GM18502 (cell line): ENCODE measurements around the gene HOXC13.

Experiments
- ATAC-seq: cut with Tn5 transposase; IDR thresholded peaks from one replicate; pipeline ENCODE4 v1.9.1; 2021; ENCODE audit warnings: mild to moderate bottlenecking; ENCODE audit not compliant: unreplicated experiment, poor library complexity

HOXC13 gene

DNA sequence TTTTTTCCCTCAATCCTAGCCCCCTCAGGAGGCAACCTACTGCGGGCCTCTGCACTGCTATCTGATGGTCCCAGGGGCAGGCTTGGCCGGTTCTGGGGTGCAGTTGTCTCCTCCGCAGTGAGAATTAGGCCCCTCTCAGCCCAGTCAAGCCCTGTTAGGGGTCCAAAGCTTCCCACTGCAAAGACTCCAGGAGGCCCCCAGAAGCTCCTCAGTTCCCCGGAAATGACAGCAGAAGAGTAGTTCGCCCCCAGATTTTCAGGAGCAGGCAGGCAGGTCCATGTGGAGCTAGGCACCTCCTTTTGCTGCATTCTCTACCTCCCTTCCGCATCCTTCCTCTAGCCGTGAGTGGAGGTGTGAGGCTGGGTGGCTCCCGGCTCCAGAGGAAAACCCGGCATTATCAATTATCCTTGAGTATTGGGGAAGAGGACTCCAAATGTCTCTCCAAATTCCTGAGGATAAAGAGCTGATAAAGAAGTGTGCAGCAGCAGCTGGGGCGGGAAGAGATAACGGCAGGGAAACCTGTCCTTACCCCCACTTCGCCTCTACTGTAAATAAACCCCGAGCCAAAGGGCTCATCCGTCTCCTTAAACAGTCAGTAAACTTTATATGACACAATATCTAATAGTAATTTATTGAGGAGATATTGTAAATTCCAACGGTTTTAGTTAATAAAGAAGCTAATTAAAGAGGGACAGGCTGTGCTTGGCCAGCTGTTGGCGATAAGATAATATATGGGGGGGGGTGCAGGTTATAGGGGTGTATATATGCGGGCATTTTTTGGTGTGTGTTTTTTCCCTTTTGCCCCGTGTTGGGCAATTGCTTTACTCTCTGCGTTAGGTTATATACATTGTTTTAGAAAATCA lies 15.4 kb downstream of the HOXC13 start:
- ATAC-seq: no peak

DNA sequence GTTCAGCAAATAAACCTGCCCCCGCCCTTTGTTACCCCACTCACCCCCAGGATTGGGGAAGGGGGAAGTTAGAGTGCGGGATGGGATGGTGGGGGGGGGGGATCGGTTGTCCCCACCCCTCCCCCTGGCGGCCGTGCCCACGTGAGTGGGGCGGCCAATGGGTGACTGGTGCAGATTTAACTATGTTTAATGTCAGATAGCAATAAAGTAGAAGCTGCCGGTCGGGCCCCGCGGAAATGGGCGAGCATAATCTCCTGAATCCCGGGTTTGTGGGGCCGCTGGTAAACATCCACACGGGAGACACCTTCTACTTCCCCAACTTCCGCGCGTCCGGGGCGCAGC lies 16.0 kb downstream of the HOXC13 start, which contains the start of gene HOXC12:
HOXC12 (plus strand) TSS at position 210 of the 342 bp plus-strand sequence; CDS start at position 237, 27 bp downstream.
- ATAC-seq: no peak

DNA sequence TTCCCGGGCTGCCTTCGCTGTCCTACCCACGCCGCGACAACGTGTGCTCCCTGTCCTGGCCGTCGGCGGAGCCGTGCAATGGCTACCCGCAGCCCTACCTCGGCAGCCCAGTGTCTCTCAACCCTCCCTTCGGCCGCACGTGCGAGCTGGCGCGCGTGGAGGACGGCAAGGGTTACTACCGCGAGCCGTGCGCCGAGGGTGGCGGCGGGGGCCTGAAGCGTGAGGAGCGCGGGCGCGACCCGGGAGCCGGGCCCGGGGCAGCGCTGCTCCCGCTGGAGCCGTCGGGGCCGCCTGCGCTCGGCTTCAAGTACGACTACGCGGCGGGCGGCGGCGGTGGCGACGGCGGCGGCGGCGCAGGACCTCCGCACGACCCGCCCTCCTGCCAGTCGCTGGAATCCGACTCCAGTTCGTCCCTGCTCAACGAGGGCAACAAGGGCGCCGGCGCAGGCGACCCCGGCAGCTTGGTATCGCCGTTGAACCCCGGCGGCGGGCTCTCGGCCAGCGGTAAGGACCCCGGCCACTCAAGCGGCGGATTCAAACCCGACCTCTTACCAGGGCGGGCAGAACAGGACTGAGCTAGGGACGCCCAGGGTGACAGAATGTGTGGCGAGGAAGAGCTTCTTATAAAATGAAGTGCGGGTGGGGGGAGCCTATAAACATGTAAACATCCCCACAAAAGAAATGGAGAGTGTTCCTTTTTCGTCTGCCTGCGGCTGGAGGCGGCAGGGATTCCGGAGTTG lies 16.6 kb downstream of the HOXC13 start:
- no peak for ATAC-seq

DNA sequence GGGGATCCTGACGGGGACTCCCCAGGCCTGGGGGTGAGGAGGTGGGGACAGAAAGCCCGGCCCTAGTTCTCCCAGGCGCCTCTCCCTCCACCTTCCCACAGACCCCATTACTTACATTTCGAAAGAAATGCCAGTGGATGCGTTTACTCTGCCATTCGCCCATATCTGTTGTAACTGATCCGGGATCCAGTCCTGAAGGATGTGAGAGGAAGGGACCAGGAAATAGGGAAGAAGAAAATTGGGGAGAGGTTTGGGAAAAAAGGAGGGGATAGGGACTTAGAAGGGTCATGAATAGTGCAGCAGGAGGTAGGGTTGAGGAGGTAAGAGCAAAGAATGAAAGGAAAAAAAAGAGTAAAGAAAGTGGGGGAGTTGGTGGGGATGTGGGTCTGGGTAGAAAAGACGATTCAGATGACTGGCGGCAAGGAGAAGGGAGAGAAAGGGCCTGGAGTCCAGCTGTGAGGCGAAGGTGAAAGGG lies 17.2 kb downstream of the HOXC13 start:
- ATAC-seq: no peak

DNA sequence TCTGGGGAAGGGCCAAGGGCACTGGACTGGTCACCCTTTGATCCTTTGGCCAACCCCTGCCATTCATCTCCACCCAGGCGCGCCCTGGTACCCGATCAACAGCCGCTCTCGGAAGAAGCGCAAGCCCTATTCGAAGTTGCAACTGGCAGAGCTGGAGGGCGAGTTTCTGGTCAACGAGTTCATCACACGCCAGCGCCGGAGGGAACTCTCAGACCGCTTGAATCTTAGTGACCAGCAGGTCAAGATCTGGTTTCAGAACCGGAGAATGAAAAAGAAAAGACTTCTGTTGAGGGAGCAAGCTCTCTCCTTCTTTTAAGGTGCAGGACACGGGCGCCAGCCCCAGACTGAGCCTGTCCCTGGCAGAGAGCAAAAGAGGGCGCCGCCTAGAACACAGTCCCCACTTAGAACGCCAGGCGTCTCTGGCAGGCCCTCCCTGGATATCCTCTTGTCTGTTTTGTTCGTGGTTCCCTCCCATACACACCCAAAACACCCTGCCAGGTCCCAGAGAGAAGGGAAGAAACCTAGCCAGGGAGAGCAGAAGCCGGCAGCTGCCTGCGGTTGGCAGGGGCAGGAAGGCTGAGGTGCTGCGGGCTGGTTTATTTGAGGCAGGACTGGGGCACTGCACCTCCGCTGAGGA lies 17.7 kb downstream of the HOXC13 start:
- no peak for ATAC-seq

DNA sequence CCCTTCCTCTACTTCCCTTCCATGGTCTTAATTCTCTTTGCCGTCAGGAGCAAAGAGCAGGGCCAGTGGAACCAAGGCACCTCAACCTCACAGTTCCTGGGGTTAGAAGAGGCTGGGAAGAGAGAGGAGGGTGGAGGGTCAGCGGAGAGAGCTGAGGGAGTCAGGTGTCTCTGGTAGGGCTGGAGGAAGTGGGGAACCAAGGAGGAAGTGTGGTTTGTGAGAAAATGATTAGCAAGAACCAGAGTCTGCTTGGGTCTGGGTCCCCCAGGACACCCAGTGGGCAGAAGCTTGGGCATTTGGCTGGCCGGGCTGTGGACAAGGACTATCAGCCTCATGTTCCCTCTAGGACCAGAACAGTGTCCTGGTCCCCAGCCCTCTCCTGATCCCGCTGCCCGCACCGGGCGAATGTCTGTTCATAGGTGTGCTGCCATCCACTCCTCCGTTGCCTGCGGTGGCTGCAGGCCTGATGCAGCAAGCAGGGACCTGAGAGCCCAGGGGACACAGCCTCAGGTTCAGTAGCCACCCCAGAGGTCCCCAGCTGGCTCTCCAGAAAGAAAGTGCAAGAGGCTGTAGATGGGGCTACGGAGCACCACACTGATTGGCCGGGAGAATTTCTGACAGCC lies 18.4 kb downstream of the HOXC13 start:
- no peak for ATAC-seq

DNA sequence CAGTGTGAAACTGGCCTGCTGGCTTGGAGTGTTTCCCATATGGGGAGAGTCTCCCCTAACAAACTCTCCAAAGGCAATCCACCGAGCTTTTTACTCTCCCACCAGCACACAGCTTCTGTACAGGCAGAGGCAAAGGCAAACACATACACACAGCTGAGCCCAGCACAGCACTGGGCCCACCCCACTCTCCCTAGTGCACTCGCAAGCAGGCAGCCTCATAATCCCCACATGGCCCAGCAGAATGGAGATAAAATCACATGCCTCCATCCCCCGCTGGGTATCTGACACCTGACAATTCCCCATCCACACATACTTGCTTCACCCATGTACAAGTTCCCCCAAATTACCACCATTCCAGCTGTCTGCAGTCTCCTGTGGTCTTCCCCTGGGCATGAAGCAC lies 19.5 kb downstream of the HOXC13 start:
- no peak for ATAC-seq

DNA sequence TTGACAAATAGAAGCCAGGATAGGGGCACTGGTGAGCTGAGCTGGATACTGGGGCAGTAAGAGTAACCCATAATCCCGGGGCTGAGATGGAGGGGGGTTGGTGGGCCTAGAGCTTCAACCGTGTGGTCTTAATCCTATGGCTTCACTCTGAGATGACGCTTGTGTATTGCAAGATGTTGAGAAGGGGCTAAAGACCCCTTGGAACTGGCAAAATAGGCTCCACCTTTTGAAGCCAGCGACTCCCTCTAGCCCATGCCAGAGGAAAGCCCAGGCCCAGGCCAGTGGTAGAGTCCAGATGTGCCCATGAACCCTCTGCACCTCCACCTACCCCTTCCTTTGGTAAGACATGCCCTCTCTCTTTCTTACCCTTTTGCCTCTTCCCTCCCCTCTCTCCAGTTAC lies 20.7 kb downstream of the HOXC13 start:
- no peak for ATAC-seq

DNA sequence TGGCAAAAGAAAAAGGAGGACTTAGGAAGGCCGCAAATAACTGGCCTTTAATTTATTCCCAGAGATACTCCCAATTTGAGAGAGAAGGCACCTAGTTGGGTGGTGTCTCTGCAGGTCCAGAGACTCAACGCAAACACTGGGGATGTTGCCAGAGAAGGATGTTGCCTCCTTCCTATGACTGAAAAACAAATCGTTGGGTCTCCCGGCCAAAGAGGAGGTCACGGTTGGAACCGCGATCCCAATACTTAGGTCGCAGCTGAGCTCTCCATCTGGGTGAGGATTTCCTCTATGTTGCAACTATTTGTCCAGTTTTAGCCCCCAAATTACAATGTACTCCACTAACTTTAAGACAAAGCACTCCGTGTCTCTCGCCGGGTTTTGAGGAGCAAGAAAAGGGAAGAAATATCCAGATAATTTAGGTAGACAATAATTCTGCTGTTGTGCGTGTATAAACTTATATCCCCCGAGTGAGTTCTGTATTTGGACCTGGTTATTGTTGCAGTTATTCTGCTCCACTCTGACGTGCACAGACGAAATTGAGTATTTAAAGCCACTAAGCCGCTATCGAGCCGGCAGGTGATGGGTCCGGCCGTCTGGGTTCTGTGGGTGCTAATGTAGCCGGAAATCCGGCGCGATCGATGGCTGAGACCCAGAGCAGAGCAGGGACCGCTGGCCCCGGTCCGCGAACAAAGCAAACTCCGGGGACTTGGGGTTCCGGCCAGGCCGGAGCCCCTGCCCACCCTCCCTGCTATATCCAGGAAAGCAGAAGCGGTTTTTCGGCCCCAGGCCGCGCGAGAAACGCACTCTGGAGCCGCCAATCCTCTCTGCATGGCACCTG lies 21.8 kb downstream of the HOXC13 start:
- no peak for ATAC-seq

DNA sequence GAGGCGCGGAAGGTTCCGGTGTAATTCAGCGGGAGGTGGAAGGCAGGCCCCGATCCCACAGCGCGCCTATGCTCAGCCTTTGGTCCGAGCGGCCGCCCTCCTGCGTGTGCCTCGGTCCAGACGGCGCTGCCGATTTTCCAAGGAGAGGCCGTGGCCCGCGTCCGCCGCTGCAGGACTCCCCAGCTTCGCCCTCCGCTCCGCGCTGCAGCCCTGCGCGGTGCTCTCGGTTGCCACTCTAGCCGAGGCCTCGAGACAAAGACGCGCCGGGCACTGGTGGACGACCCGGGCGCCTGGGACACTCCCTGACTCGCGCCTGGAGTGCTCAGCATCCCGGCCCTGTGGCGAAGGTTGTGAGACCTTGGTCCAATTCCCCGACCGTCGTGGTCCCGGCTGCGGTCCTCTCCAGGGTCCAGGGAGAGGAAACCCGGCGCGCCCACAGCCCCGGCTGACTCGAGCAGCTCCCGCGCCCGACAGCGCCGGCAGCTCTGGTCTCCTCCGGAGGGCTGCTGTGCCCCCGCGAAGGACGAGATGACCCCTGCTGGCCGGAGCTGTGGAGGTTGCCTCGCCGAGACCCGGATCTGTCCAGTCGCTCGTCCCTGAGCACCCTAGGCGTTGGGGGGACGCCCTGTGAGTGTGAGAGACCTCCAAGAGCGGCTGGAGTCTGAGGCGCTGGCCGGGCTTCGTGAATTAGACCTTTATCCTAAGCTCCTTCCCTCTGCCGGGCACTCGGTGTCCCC lies 22.6 kb downstream of the HOXC13 start:
- ATAC-seq: no peak

DNA sequence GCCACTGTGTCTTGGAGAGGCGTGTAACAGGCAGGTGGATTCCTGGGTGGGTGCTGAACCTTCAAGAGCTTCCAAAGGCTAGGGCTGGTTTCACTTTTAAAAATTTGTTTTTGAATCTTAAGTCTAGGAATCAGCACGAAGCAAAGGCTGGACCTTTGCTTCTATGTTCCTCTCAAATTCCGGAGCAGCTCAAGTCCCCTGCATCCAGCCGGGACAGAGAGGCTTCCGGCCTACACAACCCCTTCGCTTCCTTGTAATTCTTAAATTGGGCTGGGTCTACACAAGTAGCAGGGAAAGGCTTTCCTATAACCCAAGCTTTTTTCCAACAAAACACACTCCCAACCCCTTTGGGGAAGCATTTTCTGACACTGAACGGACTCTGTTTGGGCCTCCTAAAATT lies 24.4 kb downstream of the HOXC13 start:
- no peak for ATAC-seq

DNA sequence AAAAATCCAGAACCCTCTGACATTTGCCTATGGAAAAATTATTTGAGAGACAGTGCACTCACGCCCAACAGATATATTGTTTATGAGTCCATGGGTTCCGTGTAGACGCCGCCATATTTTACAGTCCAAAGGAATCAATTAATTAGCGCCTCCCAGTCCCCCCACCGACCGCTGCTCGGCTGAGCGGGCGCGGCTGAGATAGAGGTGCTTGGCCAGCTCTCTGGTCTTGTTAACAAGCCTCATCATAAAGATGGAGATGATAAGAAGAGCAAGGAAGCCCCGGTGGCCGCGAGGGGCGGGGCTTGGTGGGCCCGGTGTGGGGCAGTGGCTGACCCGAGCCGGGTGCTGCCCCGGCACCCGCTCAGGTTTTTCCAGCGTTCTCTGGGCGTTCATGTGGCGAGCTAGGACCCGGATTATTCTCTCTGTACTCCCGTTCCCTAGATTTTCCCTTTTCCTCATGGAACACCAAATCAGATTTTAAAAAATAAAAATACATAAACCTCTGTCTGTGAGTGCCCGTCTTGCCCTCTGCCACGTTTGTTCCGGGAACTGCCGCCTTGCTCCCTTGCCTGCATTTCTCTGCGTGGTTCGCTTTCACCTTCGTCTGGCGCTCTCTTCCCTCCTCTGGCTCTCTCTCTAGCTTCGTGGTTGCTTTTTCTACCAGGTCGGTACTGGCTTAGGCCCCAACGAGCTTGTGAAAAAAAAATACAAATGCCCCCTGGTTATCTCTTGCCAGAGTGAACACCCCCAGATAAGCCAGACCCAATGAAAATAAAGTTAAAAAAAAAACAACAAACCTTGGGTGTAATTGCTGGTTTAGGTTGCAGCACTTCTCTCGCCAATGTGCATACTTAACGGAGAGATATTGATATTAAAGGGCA lies 25.0 kb downstream of the HOXC13 start:
- ATAC-seq: no peak

DNA sequence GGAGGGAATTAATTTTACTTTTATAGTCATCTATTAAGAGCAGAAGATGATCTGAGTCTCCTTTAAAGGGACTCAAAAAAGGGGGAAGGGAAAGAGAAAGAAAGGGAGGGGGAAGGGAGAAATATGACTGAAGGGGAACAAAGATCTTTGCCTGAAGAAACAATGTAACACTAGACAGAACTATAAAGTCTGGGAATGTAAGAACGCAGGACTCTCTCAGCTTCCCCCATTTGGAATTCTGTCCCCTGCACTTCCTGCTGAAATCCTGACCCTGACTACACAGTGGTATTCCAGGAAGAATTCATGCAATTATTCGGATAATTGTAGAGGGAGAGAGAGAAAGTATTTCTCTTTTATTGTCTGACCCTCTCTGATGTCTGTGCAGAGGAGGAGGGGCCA lies 25.7 kb downstream of the HOXC13 start:
- no peak for ATAC-seq

DNA sequence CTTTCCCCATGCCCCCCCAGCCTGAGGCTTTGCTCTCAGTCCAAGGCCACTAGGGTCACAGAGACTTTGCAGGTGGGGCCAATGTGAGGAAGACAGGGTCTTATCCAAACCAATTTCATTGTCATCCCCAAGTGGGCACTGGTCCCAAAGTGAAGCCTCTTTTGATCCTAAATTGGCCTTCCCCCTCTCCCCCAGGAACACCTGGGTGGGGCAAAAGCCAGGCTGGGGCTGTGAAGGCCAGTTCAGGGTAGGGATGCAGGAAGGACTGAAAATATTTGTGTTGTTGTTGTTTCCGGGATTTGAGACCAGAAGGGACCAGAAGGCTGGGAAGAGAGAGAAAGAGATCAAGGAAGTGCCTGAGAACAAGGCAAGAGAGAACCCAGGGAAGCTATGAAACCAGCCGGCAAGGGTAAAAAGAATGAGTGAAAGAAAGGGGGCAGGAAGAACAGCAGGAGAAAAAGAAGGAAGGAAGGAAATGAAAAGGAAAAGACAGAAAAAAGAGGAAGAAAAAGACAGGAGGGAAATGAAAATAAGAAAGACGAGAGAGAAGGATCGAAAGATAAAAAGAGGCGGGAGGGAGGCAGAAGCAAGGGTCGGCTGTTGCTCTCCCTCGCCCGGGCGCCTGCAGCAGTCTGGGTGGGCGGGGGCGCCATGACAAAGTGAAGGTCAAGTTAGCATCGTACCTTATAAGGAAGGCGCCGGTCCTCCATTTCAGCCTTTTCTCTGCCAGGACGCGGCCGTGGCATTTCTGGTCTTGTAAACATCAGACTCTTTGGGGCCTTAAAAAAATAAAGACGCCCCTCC lies 26.9 kb downstream of the HOXC13 start:
- ATAC-seq: no peak

DNA sequence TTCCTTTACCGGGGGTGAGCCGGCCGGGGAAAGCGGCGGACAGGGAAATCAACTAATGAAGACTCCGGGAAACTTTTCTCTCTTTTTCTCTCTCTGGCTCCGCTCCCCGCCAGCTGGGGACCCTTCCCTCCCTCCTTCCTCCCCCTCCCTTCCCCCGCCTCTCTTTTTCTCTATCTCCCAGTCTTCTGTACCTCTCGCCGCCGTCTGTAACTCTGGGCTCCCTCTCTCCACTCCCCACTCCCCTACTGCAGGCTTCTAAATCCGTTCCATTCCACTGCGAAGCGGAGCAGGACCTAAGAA lies 27.4 kb downstream of the HOXC13 start:
- ATAC-seq: no peak

DNA sequence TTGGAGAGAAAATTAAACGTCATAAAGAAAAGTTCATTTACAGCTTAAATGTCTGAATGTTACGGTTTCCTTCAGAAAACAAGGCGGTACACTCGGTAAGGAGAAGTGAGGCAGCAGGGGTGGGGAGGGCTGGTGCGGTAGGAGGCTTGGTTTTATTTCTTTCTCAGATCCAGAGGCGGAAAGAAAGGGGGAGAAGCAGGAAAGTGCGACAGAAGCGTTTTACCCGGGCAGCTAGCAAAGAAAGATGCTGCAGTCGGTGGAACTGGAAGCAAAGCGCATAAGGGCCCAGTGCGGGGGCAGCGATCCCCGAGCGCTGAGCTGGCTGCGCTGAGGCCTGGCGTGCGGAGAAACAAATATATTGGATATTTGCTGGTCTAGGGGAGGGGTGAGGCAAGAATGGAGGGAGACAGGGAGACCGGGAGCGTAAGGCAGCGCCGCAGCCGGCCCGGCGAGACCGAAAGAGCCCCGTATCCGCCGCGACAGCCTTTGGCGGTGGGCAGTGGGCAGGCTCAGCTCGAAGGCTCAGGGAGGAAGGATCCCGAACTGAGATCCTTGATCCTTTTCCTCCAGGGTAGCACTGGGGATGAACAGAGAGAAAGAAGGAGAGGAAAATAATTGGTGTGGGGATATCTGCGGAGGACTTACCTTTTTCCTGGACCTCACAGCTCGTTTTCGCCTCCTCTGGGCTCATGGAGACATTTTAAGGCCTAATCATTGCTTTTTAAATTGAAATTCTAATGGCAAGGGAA lies 27.9 kb downstream of the HOXC13 start:
- ATAC-seq: no peak

DNA sequence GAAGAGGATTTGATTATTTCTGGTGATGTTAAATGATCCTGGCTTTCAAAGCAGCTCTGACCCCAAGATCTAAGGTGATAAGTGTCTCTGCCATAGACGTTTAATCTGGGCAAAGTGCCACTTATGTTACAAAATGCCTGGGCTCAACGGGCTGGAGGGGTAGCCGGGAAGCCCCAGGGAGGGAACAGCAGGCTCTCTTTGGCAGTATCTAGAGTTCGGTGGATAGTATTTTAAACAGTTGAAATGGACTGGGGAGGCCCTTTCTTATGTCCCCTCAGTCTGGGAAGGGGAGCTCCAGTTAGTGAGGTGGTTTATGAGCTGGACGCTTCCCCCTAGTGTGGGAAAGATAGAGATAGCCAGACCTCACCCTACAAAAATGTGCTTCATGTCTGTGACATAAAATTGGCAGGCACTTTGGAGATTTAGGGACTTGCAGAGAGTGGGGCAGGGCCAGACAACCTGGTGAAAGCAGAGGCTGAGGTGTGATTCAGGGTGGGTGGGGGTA lies 28.8 kb downstream of the HOXC13 start:
- no peak for ATAC-seq
